Globus pallidus (tissue), 1 donor: ENCODE data around the gene SUPT3H.

ENCODE experiments used
- DNase-seq: peaks from one replicate; pipeline ENCODE4 v3.0.0-alpha.2; 2015; ENCODE audit warnings: low spot score

Gene SUPT3H

DNA sequence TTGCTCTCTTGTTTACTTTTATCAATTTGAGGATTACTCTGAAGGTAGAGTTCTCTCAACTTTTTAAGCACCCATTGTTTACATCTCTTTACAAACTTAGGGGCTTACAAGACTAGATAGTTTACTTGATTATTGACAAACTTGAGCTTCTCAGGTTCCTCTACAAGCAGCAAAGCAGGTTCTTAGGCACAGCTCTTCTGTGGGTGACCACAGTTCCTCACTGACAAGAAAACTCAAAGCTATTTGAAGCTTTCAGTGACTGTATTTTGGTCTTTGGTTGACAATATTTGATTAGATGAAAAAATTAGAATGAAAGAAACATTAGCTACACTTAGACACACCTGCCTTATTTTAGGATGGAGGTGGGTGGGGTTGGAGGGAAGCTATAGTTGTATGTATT is 376.9 kb downstream of the SUPT3H start:
- no peak for DNase-seq

- no peak for DNase-seq
Observed at GRCh38 chr6:44999066-44999465, 378.7 kb downstream of the SUPT3H start.

GRCh38 chr6:44995486-44996132 is 382.1 kb downstream of the SUPT3H start:
- no peak for DNase-seq

DNA sequence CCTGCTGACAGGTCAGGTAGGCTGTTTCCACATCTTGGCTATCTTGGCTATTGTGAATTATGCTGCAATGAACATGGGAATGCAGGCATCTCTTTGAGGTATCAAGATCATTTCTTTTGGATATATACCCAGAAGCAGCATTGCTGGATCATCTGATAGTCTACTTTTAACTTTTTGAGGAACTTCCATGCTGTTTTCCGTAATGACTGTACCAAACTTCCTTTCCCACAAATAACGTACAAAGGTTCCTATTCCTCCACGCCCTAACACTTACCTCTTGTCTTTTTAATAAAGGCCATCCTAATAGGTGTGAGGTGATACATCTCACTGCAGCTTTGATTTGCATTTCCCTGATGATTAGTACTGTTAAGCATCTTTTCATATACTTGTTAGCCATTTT is 388.3 kb downstream of the SUPT3H start:
- DNase-seq: no peak

- no peak for DNase-seq
Observed at GRCh38 chr6:44985006-44985405, 392.7 kb downstream of the SUPT3H start.

GRCh38 chr6:44983467-44984365 is 394.0 kb downstream of the SUPT3H start:
- no peak for DNase-seq

- DNase-seq: no peak
Observed at GRCh38 chr6:44980841-44981240, 396.9 kb downstream of the SUPT3H start.

GRCh38 chr6:44976677-44977641 is 400.8 kb downstream of the SUPT3H start:
- no peak for DNase-seq

DNA sequence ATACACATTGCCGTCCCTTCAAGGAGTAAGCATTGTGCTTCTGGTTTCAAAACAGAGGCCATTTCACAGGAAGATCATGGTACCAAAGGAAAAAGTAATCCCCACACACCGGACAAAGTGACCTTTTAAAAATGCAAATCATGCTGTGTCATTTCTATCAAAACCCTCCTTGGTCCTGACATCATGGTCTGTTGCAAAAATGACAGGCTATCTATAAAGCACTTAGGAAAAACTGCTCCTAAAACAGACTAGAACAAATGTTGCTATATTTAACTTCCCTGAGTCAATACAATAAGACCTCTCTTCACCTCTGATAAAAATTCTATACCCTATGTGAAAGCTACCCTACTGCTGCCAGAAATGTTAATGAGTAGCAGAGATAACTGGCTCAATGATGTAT is 403.2 kb downstream of the SUPT3H start:
- DNase-seq: no peak

- no peak for DNase-seq
Observed at GRCh38 chr6:44972709-44973108, 405.0 kb downstream of the SUPT3H start.

- DNase-seq: no peak
Observed at GRCh38 chr6:44969446-44970185, 408.1 kb downstream of the SUPT3H start.

- no peak for DNase-seq
Observed at GRCh38 chr6:44967481-44967880, 410.3 kb downstream of the SUPT3H start.

DNA sequence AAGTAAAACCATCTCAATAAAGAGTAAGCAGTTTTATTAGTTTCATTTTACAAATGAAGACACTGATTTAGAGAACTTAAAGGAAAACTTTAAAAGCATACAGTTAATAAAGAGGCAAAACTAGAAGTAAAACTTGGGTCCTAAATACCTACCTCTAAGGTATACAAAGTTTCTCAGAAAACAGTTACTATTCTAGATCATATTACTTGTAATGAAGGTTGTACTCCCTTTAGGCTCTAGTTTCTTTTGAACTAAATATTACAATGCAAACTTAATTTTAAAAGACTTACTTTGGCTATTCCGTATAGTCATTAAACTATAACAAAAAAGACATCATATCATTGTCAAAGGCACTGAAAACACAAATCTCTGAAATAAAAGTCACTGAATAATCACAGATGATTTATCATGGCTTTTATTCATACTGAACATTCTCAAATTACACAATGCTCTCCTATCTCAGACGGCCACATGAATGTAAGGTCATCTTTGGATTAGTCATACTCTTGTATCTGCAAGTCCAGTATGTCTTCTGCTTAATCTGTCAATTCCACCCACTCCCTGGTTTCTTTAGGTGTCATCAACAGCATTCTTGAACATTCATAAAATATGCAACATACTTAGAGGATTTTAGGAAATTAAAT is 411.2 kb downstream of the SUPT3H start:
- DNase-seq: peak; percentile 24

DNA sequence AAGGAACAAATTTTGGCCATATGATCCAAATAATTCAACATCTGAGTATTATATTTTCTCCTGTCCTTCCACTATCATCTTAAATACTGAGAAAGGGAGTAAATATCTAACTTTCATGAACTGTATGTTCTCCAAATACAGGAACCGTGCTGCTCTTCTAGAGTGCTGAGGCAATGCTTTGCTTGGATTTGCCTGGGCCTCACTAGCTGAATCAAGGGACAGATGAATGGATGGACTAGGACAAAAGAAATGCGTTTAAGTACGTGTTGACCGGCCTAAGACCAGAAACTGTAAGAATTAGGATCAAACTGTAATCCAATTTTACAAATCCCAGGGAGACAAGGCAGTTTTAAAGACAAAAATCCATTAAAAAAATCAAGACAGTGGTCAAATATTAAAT is 412.0 kb downstream of the SUPT3H start:
- peak; percentile 13 for DNase-seq

- no peak for DNase-seq
Observed at GRCh38 chr6:44960898-44961297, 416.8 kb downstream of the SUPT3H start.

- DNase-seq: no peak
Observed at GRCh38 chr6:44959651-44960050, 418.1 kb downstream of the SUPT3H start.

- DNase-seq: no peak
Observed at GRCh38 chr6:44957156-44957555, 420.6 kb downstream of the SUPT3H start.

- no peak for DNase-seq
Observed at GRCh38 chr6:44956396-44956795, 421.3 kb downstream of the SUPT3H start.

DNA sequence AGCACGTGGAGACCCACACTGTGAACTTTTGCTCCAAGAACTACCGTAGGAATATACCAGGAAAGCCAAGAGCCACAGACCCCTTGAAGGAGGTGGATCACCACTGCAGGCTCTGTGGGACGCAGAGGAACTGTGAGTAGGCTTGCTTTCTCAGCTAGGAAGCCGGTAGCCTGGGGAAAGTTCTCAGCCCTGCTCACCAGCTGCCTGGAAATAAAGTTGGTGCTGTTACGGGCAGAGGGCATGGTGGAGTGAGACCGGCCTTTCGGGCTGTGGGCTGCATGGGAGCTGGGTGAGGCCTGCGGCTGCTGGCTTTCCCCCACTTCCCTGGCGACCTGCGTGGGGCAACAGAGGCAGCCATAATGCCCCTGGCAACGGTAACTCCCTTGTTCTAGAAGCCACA is 422.6 kb downstream of the SUPT3H start:
- no peak for DNase-seq

DNA sequence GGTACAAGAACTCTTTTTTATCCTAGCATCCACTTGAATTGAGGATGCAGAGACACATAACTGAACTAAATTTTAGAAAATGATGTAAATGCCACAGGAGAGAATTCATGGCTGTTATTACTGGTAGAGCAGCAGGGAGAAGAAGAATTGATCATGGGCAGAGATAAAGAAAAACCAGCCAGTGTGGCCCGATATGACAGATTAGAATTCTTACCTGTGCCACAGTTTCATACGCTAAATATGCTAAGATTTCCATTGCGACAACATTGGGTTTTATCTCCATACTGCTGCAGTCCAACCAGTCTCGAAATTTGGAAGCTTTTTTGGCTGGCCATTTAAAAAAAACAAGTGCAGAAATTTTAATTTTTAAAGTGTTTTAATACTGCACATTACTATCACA is 423.5 kb downstream of the SUPT3H start:
- DNase-seq: no peak

- DNase-seq: no peak
Observed at GRCh38 chr6:44951253-44951747, 426.4 kb downstream of the SUPT3H start.
